ENCODE data around the gene FJX1. TPM values are rescaled to one million over a fixed set of nuclear protein-coding genes. Genes with fewer than 3 reads are reported as not detected.

The FJX1 gene
- 1 to 10 TPM in 1 of 2 donors, under 1 TPM in 1; 0.55 to 1.8 TPM for total RNA-seq

- H3K9me3 Mint-ChIP-seq, result no peaks in the 10 kb centered on the region
- peaks cover 4 to 5% of the 10 kb centered on the region in 2 donors for H3K4me1 Mint-ChIP-seq (ENCODE audit: low read depth in 2 of 2)
- H3K36me3 Mint-ChIP-seq, result no peaks in the 10 kb centered on the region
- DNase-seq (ENCODE audit: low spot score) (no peak), ATAC-seq (peak; percentile 42 to 64)
- H3K27ac Mint-ChIP-seq, result no peak within 1 kb of the TSS
- peaks cover 38 to 78% of the 10 kb centered on the region in 2 donors for H3K27me3 Mint-ChIP-seq
- H3K4me3 Mint-ChIP-seq, result peak within 1 kb of the TSS; percentile 81
These were observed at the start of gene FJX1 for GRCh38 chr11:35617687-35618496. Gene FJX1 (plus strand): TSS chr11:35618460. CDS start chr11:35618637, 177 bp downstream.

- Mint-ChIP-seq H3K9me3 (peaks cover 3% of the 10 kb centered on the region), H3K4me1 (ENCODE audit: low read depth in 2 of 2) (no peaks in the 10 kb centered on the region), H3K27me3 (peaks cover 22 to 38% of the 10 kb centered on the region in 2 donors), H3K27ac (no peak overlapping the region), H3K36me3 (peaks cover 5% of the 10 kb centered on the region), H3K4me3 (no peak overlapping the region)
- no peak for DNase-seq (ENCODE audit: low spot score)
- ATAC-seq, result no peak
These were observed 46.6 kb upstream of the FJX1 start for GRCh38 chr11:35571696-35572095.

- DNase-seq (ENCODE audit: low spot score) (no peak), ATAC-seq (no peak)
- no peaks in the 10 kb centered on the region for H3K4me1 Mint-ChIP-seq (ENCODE audit: low read depth in 2 of 2)
- no peaks in the 10 kb centered on the region for H3K36me3 Mint-ChIP-seq
- no peak overlapping the region for H3K4me3 Mint-ChIP-seq
- no peak overlapping the region for H3K27ac Mint-ChIP-seq
- H3K27me3 Mint-ChIP-seq, result peaks cover 20 to 48% of the 10 kb centered on the region in 2 donors
- H3K9me3 Mint-ChIP-seq, result no peaks in the 10 kb centered on the region
These were observed 38.5 kb upstream of the FJX1 start for GRCh38 chr11:35579557-35580396.

GRCh38 chr11:35580397-35580781, 37.9 kb upstream of the FJX1 start:
- Mint-ChIP-seq H3K27me3 (peaks cover 25 to 48% of the 10 kb centered on the region in 2 donors), H3K9me3 (no peaks in the 10 kb centered on the region)
- no peak for ATAC-seq

DNA sequence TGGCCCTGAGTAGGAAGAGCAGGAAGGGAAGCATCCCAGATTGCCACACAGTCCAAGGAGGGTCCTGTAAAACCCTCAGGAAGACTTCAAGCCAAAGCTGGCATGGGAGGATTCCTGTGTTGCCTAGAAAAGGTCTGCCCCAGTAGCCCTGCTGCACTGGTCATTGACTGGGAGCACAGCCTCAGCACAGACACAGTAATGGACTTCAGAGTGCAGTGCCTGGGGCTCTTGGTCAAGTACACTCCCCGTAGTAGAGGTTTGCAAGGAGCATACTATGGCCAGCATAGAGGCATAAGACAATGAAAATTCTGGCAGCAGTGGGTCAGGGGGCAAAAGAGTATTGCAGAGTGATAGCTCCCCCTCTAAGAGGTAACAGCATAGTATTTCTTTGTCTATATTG, 36.2 kb upstream of the FJX1 start:
- DNase-seq (ENCODE audit: low spot score) (no peak), ATAC-seq (no peak)
- Mint-ChIP-seq H3K4me3 (no peak overlapping the region), H3K4me1 (ENCODE audit: low read depth in 2 of 2) (no peaks in the 10 kb centered on the region), H3K9me3 (no peaks in the 10 kb centered on the region), H3K27ac (no peak overlapping the region), H3K27me3 (peaks cover 24 to 45% of the 10 kb centered on the region in 2 donors), H3K36me3 (no peaks in the 10 kb centered on the region)

More at GRCh38 chr11:35580397-35580781, 37.9 kb upstream of the FJX1 start:
- H3K27ac Mint-ChIP-seq, result no peak overlapping the region
- no peak overlapping the region for H3K4me3 Mint-ChIP-seq
- H3K4me1 Mint-ChIP-seq (ENCODE audit: low read depth in 2 of 2), result no peaks in the 10 kb centered on the region
- DNase-seq (ENCODE audit: low spot score), result no peak
- no peaks in the 10 kb centered on the region for H3K36me3 Mint-ChIP-seq

DNA sequence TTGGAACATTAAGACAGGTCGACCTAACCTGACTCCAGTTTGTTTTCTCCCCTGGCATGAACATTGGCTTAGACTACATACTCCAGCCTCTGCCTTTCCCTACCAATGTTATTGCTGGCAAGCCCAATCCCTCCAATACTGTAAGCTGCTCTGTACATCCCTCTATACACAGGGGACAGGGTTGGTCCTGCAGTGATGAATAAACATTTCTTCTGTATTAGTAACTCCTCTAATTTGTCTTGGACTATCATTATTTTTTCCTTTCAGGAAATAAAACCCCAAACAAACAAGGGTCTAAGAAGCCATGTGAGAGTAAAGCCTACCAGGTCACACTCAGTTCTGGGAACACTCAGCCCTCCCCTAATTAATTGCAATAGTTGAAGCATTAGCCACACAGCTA, 35.1 kb upstream of the FJX1 start:
- DNase-seq (ENCODE audit: low spot score), result no peak
- H3K4me3 Mint-ChIP-seq, result no peak overlapping the region
- peaks cover 32 to 45% of the 10 kb centered on the region in 2 donors for H3K27me3 Mint-ChIP-seq
- no peaks in the 10 kb centered on the region for H3K4me1 Mint-ChIP-seq (ENCODE audit: low read depth in 2 of 2)
- H3K9me3 Mint-ChIP-seq, result no peaks in the 10 kb centered on the region
- no peak overlapping the region for H3K27ac Mint-ChIP-seq
- no peaks in the 10 kb centered on the region for H3K36me3 Mint-ChIP-seq
- ATAC-seq, result no peak

DNA sequence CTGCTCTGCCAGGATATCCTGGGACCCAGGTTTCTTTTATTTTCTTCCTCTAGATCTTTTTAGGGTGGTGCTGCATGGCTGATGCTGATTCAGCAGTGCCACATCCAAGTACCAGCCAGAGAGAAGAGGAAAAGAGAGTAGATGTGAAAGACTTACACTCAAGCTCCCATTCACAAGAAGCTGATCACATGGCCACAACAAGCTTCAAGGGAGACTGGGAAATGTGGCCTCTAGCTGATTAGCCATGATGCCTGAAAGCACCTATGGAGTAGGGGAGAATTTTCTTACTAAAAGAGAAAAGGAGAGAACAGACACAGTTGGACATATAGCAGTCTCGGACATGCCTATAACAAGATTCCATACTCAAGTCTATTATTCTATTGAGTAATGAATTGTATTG, 34.4 kb upstream of the FJX1 start:
- Mint-ChIP-seq H3K4me3 (no peak overlapping the region), H3K27ac (no peak overlapping the region), H3K27me3 (peaks cover 35 to 49% of the 10 kb centered on the region in 2 donors), H3K4me1 (ENCODE audit: low read depth in 2 of 2) (no peaks in the 10 kb centered on the region), H3K36me3 (no peaks in the 10 kb centered on the region), H3K9me3 (no peaks in the 10 kb centered on the region)
- ATAC-seq (no peak), DNase-seq (ENCODE audit: low spot score) (no peak)

DNA sequence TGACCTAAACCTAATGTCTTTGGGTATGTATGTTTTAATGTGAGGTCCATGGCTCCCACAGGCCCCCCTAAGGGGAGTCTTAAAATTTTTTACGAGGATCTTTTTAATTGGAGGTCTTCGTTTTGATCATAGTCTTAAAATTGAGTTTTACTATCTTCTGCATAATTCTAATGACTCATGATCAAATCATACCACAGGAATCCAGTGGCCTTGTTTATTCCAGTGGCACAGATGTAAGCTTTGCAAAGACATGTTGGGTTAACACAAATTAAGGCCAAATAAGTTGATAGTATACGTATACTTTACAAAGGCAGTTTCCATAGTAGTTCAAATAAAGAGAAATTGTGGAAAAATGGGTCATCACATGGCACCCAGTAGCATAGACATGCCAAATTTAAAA, 33.9 kb upstream of the FJX1 start:
- H3K27me3 Mint-ChIP-seq, result peaks cover 39 to 54% of the 10 kb centered on the region in 2 donors
- no peak for DNase-seq (ENCODE audit: low spot score)
- no peak overlapping the region for H3K27ac Mint-ChIP-seq
- no peak for ATAC-seq
- no peaks in the 10 kb centered on the region for H3K9me3 Mint-ChIP-seq
- no peak overlapping the region for H3K4me3 Mint-ChIP-seq
- no peaks in the 10 kb centered on the region for H3K36me3 Mint-ChIP-seq
- H3K4me1 Mint-ChIP-seq (ENCODE audit: low read depth in 2 of 2), result no peaks in the 10 kb centered on the region

DNA sequence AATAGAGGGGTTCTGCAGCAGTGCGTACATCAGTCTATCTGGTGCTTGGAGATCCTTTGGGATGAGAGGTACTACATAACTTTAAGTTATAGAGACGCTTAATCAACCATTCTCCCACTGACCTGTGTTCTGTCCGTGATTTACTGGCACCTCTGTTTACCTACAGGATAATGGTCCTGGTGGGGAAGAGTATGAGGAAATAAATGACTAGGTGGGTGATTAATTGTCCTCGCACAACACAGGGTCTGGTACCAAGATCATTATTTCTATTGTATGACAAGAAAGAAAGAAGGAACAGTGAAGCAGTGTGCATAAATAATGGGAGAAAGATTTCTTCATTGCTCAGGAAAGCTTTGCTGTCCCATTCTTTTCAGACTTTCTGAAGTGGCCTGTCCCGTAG, 32.8 kb upstream of the FJX1 start:
- no peaks in the 10 kb centered on the region for H3K9me3 Mint-ChIP-seq
- H3K27me3 Mint-ChIP-seq, result peaks cover 36 to 54% of the 10 kb centered on the region in 2 donors
- H3K27ac Mint-ChIP-seq, result no peak overlapping the region
- H3K4me3 Mint-ChIP-seq, result no peak overlapping the region
- H3K4me1 Mint-ChIP-seq (ENCODE audit: low read depth in 2 of 2), result no peaks in the 10 kb centered on the region
- no peaks in the 10 kb centered on the region for H3K36me3 Mint-ChIP-seq
- ATAC-seq (no peak), DNase-seq (ENCODE audit: low spot score) (no peak)

GRCh38 chr11:35586222-35586621, 32.0 kb upstream of the FJX1 start:
- H3K27me3 Mint-ChIP-seq, result peaks cover 43 to 55% of the 10 kb centered on the region in 2 donors
- H3K9me3 Mint-ChIP-seq, result no peaks in the 10 kb centered on the region
- ATAC-seq, result no peak
- H3K4me1 Mint-ChIP-seq (ENCODE audit: low read depth in 2 of 2), result no peaks in the 10 kb centered on the region
- H3K27ac Mint-ChIP-seq, result no peak overlapping the region
- H3K36me3 Mint-ChIP-seq, result no peaks in the 10 kb centered on the region
- DNase-seq (ENCODE audit: low spot score), result no peak
- H3K4me3 Mint-ChIP-seq, result no peak overlapping the region

- H3K27ac Mint-ChIP-seq, result no peak overlapping the region
- DNase-seq (ENCODE audit: low spot score) (no peak), ATAC-seq (no peak)
- no peaks in the 10 kb centered on the region for H3K9me3 Mint-ChIP-seq
- no peaks in the 10 kb centered on the region for H3K36me3 Mint-ChIP-seq
- H3K27me3 Mint-ChIP-seq, result peaks cover 43 to 56% of the 10 kb centered on the region in 2 donors
- H3K4me3 Mint-ChIP-seq, result no peak overlapping the region
- no peaks in the 10 kb centered on the region for H3K4me1 Mint-ChIP-seq (ENCODE audit: low read depth in 2 of 2)
These were observed 30.3 kb upstream of the FJX1 start for GRCh38 chr11:35587972-35588371.

GRCh38 chr11:35588627-35589026, 29.6 kb upstream of the FJX1 start:
- no peak for ATAC-seq
- Mint-ChIP-seq H3K36me3 (no peaks in the 10 kb centered on the region), H3K27me3 (peaks cover 42 to 50% of the 10 kb centered on the region in 2 donors), H3K4me1 (ENCODE audit: low read depth in 2 of 2) (no peaks in the 10 kb centered on the region), H3K4me3 (no peak overlapping the region), H3K27ac (no peak overlapping the region), H3K9me3 (no peaks in the 10 kb centered on the region)
- DNase-seq (ENCODE audit: low spot score), result no peak

GRCh38 chr11:35589281-35589680, 29.0 kb upstream of the FJX1 start:
- H3K9me3 Mint-ChIP-seq, result no peaks in the 10 kb centered on the region
- H3K4me3 Mint-ChIP-seq, result no peak overlapping the region
- H3K27me3 Mint-ChIP-seq, result peaks cover 38 to 49% of the 10 kb centered on the region in 2 donors
- DNase-seq (ENCODE audit: low spot score) (no peak), ATAC-seq (no peak)
- no peaks in the 10 kb centered on the region for H3K36me3 Mint-ChIP-seq
- H3K27ac Mint-ChIP-seq, result no peak overlapping the region
- no peaks in the 10 kb centered on the region for H3K4me1 Mint-ChIP-seq (ENCODE audit: low read depth in 2 of 2)

DNA sequence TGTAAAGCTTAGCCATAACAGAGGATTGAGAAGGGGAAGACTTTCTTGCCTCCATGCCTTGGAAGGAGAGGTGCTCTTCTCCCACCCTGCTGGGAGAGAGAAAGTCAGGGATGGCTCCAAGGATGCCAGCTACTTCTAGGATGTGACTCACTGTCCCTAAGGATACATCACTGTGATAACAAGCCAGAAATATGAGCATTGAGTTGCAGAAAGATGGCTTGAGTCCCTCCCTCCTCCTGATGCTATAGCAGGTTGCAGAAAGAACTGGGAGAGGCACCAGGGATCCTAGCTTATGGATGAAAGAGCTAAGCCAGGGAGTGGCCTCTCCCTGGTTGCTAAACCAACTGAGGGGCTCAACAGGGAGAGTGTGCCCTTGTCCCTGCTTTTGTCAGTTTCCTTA, 27.8 kb upstream of the FJX1 start:
- Mint-ChIP-seq H3K27ac (no peak overlapping the region), H3K36me3 (no peaks in the 10 kb centered on the region), H3K4me3 (no peak overlapping the region), H3K9me3 (no peaks in the 10 kb centered on the region), H3K27me3 (peaks cover 35 to 49% of the 10 kb centered on the region in 2 donors), H3K4me1 (ENCODE audit: low read depth in 2 of 2) (no peaks in the 10 kb centered on the region)
- no peak for DNase-seq (ENCODE audit: low spot score)
- ATAC-seq, result peak in 1 of 2 donors; percentile 24

All from natural killer cell treated with Interleukin-12 subunit alpha and Interleukin-12 subunit beta and Interleukin-15 and Interleukin-18, amount 100 ng/mL, for 72 hours (primary cell).